ENCODE results near the gene NT5DC4.

DNA sequence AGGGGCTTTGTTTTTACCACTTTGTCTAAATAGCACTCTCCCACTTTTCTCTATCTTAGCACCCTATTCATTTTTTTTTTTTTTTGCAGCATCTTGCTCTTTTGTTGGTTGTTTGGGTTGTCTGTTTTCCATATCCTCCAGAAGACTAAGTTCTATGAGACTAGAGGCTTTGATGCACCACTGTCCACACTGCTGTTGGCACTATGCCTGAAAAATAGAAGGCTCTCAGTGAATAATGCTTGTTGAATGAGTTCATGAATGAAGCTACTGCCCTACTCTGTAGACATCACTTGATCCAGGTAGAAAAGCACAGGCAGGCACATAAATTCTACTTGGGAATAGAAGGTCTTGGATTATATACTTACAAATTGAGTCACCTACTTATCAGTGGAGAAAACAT is 56.2 kb downstream of the NT5DC4 start:
- TF ChIP-seq CTCF (IDR thresholded peaks at IDR 0.05) (no peak), POLR2A (IDR thresholded peaks at IDR 0.05) (no peak), EP300 (IDR thresholded peaks at IDR 0.05) (no peak), POLR2AphosphoS5 (IDR thresholded peaks at IDR 0.05) (no peak)

Data from gastroesophageal sphincter (tissue), 3 donors.